ENCODE data around the gene ADGRD1.

DNA sequence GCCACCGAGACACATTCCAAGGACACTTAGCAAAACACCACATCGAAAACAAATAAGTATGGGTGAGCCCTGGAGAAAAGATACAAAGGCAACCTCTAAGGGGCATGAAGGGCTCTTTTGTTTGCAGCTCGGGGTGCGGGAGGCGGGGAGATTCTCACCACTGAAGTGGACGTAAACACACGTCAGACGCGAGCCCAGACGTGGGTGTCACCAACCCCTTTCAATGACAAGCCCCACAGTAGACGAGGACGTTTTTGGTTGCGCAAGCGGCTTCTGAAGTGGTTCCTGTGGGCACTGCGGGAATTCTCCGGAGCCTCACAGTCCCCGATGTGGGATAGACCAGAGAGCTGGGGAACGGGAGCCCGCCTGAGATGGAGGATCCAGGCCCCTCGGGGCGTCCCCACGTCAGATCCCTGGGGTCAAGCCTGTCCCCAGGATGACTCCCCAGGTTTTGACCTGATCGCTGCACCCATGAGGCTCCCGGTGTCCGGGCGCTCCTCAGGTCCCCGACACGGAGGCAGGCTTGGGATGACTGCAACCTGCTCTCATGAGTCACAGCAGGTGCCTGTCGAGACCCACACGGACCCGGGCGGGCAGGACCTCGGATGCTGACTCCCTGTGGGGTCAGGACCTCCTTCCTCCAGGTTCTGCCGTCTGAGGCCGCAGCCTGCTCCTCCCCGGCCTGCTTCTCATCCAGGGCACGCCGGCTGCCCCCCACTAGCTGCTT, 20.3 kb upstream of the ADGRD1 start:
- TF ChIP-seq POLR2A (IDR thresholded peaks at IDR 0.05; ENCODE audit: low read depth, low read length) (no peak), POLR2AphosphoS5 (IDR thresholded peaks at IDR 0.05; ENCODE audit: low read depth, low read length) (no peak), POU2F2 (IDR thresholded peaks at IDR 0.05; ENCODE audit: low read depth, low read length) (no peak), TAF1 (IDR thresholded peaks at IDR 0.05; ENCODE audit: low read depth, low read length) (no peak)
